Loucy (cell line): ENCODE data around the gene CLPSL2.

Experiments used
- CTCF ChIP-seq: fragments of 200-600 bp; sonication (generic); conservative IDR thresholded peaks from 2 replicates; pipeline ENCODE4 v1.5.1; 2014; ENCODE audit warnings: mild to moderate bottlenecking, antibody characterized with exemption, low read length
- EZH2phosphoT487 ChIP-seq: fragments of 200-600 bp; IDR thresholded peaks from 2 replicates; pipeline ENCODE4 v1.6.1; 2018; ENCODE audit warnings: antibody characterized with exemption, mild to moderate bottlenecking, moderate library complexity, borderline replicate concordance

GRCh38 chr6:35780719-35781118 lies 4.3 kb downstream of the CLPSL2 start, which contains the start of gene CLPSL1:
- TF ChIP-seq CTCF (no peak), EZH2phosphoT487 (no peak)
